ENCODE data around the gene DGCR2.

The DGCR2 gene

GRCh38 chr22:19070397-19071169 lies 51.6 kb downstream of the DGCR2 start:
- Histone ChIP-seq H3K36me3 (ENCODE audit: insufficient read depth, insufficient read length, low read length) (peaks cover 55% of the 10 kb centered on the region), H3K4me3 (ENCODE audit: insufficient read length, low read depth) (no peak overlapping the region), H3K27me3 (ENCODE audit: insufficient read depth, insufficient read length) (no peaks in the 10 kb centered on the region), H3K4me1 (ENCODE audit: insufficient read depth, insufficient read length) (peaks cover 2% of the 10 kb centered on the region), H3K9ac (ENCODE audit: insufficient read length, low read depth) (no peak overlapping the region), H3K9me3 (ENCODE audit: insufficient read depth, low read length) (no peaks in the 10 kb centered on the region)
- DNase-seq (ENCODE audit: low read depth, low spot score) = no peak
- TF ChIP-seq YY1 (IDR thresholded peaks at IDR 0.05; ENCODE audit: insufficient read depth, insufficient read length) (no peak), ZNF274 (IDR thresholded peaks at IDR 0.05; ENCODE audit: low read depth, low read length) (no peak), SUZ12 (IDR thresholded peaks at IDR 0.05; ENCODE audit: extremely low read depth, insufficient read depth, insufficient read length) (no peak)

- TF ChIP-seq SUZ12 (IDR thresholded peaks at IDR 0.05; ENCODE audit: extremely low read depth, insufficient read depth, insufficient read length) (no peak), ZNF274 (IDR thresholded peaks at IDR 0.05; ENCODE audit: low read depth, low read length) (no peak), YY1 (IDR thresholded peaks at IDR 0.05; ENCODE audit: insufficient read depth, insufficient read length) (no peak)
- Histone ChIP-seq H3K4me1 (ENCODE audit: insufficient read depth, insufficient read length) (peaks cover 2% of the 10 kb centered on the region), H3K36me3 (ENCODE audit: insufficient read depth, insufficient read length, low read length) (peaks cover 66% of the 10 kb centered on the region), H3K9ac (ENCODE audit: insufficient read length, low read depth) (no peak overlapping the region), H3K27me3 (ENCODE audit: insufficient read depth, insufficient read length) (no peaks in the 10 kb centered on the region), H3K9me3 (ENCODE audit: insufficient read depth, low read length) (no peaks in the 10 kb centered on the region), H3K4me3 (ENCODE audit: insufficient read length, low read depth) (no peak overlapping the region)
- DNase-seq (ENCODE audit: low read depth, low spot score) = no peak
Observed at GRCh38 chr22:19069451-19069850, 52.8 kb downstream of the DGCR2 start.

GRCh38 chr22:19068784-19069271 lies 53.4 kb downstream of the DGCR2 start:
- TF ChIP-seq YY1 (IDR thresholded peaks at IDR 0.05; ENCODE audit: insufficient read depth, insufficient read length) = no peak
- TF ChIP-seq ZNF274 (IDR thresholded peaks at IDR 0.05; ENCODE audit: low read depth, low read length) = no peak
- no peak for TF ChIP-seq SUZ12 (IDR thresholded peaks at IDR 0.05; ENCODE audit: extremely low read depth, insufficient read depth, insufficient read length)
- DNase-seq (ENCODE audit: low read depth, low spot score) = no peak
- Histone ChIP-seq H3K9ac (ENCODE audit: insufficient read length, low read depth) (no peak overlapping the region), H3K4me1 (ENCODE audit: insufficient read depth, insufficient read length) (peaks cover 2% of the 10 kb centered on the region), H3K36me3 (ENCODE audit: insufficient read depth, insufficient read length, low read length) (peaks cover 72% of the 10 kb centered on the region), H3K27me3 (ENCODE audit: insufficient read depth, insufficient read length) (no peaks in the 10 kb centered on the region), H3K9me3 (ENCODE audit: insufficient read depth, low read length) (no peaks in the 10 kb centered on the region), H3K4me3 (ENCODE audit: insufficient read length, low read depth) (no peak overlapping the region)

GRCh38 chr22:19067696-19068348 lies 54.4 kb downstream of the DGCR2 start:
- peaks cover 2% of the 10 kb centered on the region for H3K4me1 ChIP-seq (ENCODE audit: insufficient read depth, insufficient read length)
- no peaks in the 10 kb centered on the region for H3K9me3 ChIP-seq (ENCODE audit: insufficient read depth, low read length)
- H3K4me3 ChIP-seq (ENCODE audit: insufficient read length, low read depth) = no peak overlapping the region
- H3K27me3 ChIP-seq (ENCODE audit: insufficient read depth, insufficient read length) = no peaks in the 10 kb centered on the region
- DNase-seq (ENCODE audit: low read depth, low spot score) = no peak
- H3K9ac ChIP-seq (ENCODE audit: insufficient read length, low read depth) = no peak overlapping the region
- no peak for TF ChIP-seq YY1 (IDR thresholded peaks at IDR 0.05; ENCODE audit: insufficient read depth, insufficient read length)
- TF ChIP-seq ZNF274 (IDR thresholded peaks at IDR 0.05; ENCODE audit: low read depth, low read length) = no peak
- no peak for TF ChIP-seq SUZ12 (IDR thresholded peaks at IDR 0.05; ENCODE audit: extremely low read depth, insufficient read depth, insufficient read length)
- peaks cover 78% of the 10 kb centered on the region for H3K36me3 ChIP-seq (ENCODE audit: insufficient read depth, insufficient read length, low read length)

- H3K9ac ChIP-seq (ENCODE audit: insufficient read length, low read depth) = no peak overlapping the region
- peaks cover 83% of the 10 kb centered on the region for H3K36me3 ChIP-seq (ENCODE audit: insufficient read depth, insufficient read length, low read length)
- TF ChIP-seq ZNF274 (IDR thresholded peaks at IDR 0.05; ENCODE audit: low read depth, low read length) (no peak), YY1 (IDR thresholded peaks at IDR 0.05; ENCODE audit: insufficient read depth, insufficient read length) (no peak), SUZ12 (IDR thresholded peaks at IDR 0.05; ENCODE audit: extremely low read depth, insufficient read depth, insufficient read length) (no peak)
- H3K9me3 ChIP-seq (ENCODE audit: insufficient read depth, low read length) = no peaks in the 10 kb centered on the region
- DNase-seq (ENCODE audit: low read depth, low spot score) = no peak
- peaks cover 2% of the 10 kb centered on the region for H3K4me1 ChIP-seq (ENCODE audit: insufficient read depth, insufficient read length)
- H3K4me3 ChIP-seq (ENCODE audit: insufficient read length, low read depth) = no peak overlapping the region
- no peaks in the 10 kb centered on the region for H3K27me3 ChIP-seq (ENCODE audit: insufficient read depth, insufficient read length)
Observed at GRCh38 chr22:19066531-19067271, 55.5 kb downstream of the DGCR2 start.

- Histone ChIP-seq H3K27me3 (ENCODE audit: insufficient read depth, insufficient read length) (no peaks in the 10 kb centered on the region), H3K4me3 (ENCODE audit: insufficient read length, low read depth) (no peak overlapping the region), H3K4me1 (ENCODE audit: insufficient read depth, insufficient read length) (peaks cover 2% of the 10 kb centered on the region), H3K9ac (ENCODE audit: insufficient read length, low read depth) (no peak overlapping the region), H3K36me3 (ENCODE audit: insufficient read depth, insufficient read length, low read length) (peaks cover 88% of the 10 kb centered on the region), H3K9me3 (ENCODE audit: insufficient read depth, low read length) (no peaks in the 10 kb centered on the region)
- TF ChIP-seq ZNF274 (IDR thresholded peaks at IDR 0.05; ENCODE audit: low read depth, low read length) = no peak
- TF ChIP-seq SUZ12 (IDR thresholded peaks at IDR 0.05; ENCODE audit: extremely low read depth, insufficient read depth, insufficient read length) = no peak
- TF ChIP-seq YY1 (IDR thresholded peaks at IDR 0.05; ENCODE audit: insufficient read depth, insufficient read length) = no peak
- DNase-seq (ENCODE audit: low read depth, low spot score) = no peak
Observed at GRCh38 chr22:19065929-19066328, 56.3 kb downstream of the DGCR2 start.
